Tibial nerve (tissue), 4 donors: Measurements from ENCODE around the gene ACLY.
A peak's percentile ranks its signal among the peaks of the same experiment; 100 is the strongest.

Experiments
- CTCF ChIP-seq, 5 experiments: fragments of 200-600 bp in 3 of 5; fragments of 450-650 bp in 2 of 5; sonication (generic) in 3 of 5; IDR thresholded peaks; one replicate each; pipeline ENCODE4 v1.5.1; 2016 to 2019; ENCODE audit warnings: antibody characterized with exemption in 5 of 5, mild to moderate bottlenecking in 3 of 5, moderate library complexity in 2 of 5
- EP300 ChIP-seq, 2 donors: sonication (generic); formaldehyde crosslinking; IDR thresholded peaks; one replicate each; pipeline ENCODE4 v1.6.1; 2017; ENCODE audit warnings: antibody characterized with exemption in 2 of 2, mild to moderate bottlenecking in 1 of 2
- POLR2A ChIP-seq, 2 donors: fragments of 450-650 bp; IDR thresholded peaks; one replicate each; pipeline ENCODE4 v1.6.1; 2017; ENCODE audit warnings: antibody characterized with exemption in 2 of 2, mild to moderate bottlenecking in 2 of 2, moderate library complexity in 2 of 2

- TF ChIP-seq CTCF (IDR thresholded peaks at IDR 0.05) (peak; percentile 31 to 85 (median 53)), POLR2A (IDR thresholded peaks at IDR 0.05) (peak; percentile 39 to 75), EP300 (IDR thresholded peaks at IDR 0.05) (peak; percentile 84 to 94)
Measured at GRCh38 chr17:41930009-41930832, 11.5 kb upstream of the ACLY start, which contains the start of gene ODAD4.
